Peyer's patch (tissue), 4 donors: Measurements from ENCODE around the gene DOK5.

Experiments
- CTCF ChIP-seq, 6 experiments: fragments of 450-650 bp in 4 of 6; fragments of 200-600 bp in 2 of 6; sonication (generic) in 1 of 6; IDR thresholded peaks; one replicate each; pipeline ENCODE4 v1.5.1; 2017 to 2019; ENCODE audit warnings: antibody characterized with exemption in 6 of 6, mild to moderate bottlenecking in 3 of 6, moderate library complexity in 1 of 6
- POLR2A ChIP-seq, 2 donors: fragments of 450-650 bp; IDR thresholded peaks; one replicate each; pipeline ENCODE4 v1.5.1; 2017; ENCODE audit warnings: antibody characterized with exemption in 2 of 2, mild to moderate bottlenecking in 2 of 2, moderate library complexity in 2 of 2

GRCh38 chr20:54622333-54623295 lies 147.2 kb downstream of the DOK5 start:
- TF ChIP-seq CTCF (IDR thresholded peaks at IDR 0.05) (no peak), POLR2A (IDR thresholded peaks at IDR 0.05) (no peak)
